ENCODE results near the gene OR6F1.

OR6F1 gene

GRCh38 chr1:247679639-247680038 lies 36.8 kb downstream of the OR6F1 start, which contains the start of gene OR13G1:
Gene OR13G1, minus strand, starts transcription at chr1:247679739. Its CDS starts 6,698 bp downstream, at chr1:247673041.
- TF ChIP-seq ZNF623 (tag by site-specific recombination; IDR thresholded peaks at IDR 0.05) (no peak), KLF16 (tag by site-specific recombination; IDR thresholded peaks at IDR 0.05) (no peak), YY2 (tag by site-specific recombination; IDR thresholded peaks at IDR 0.05) (no peak), GFI1B (tag by site-specific recombination; IDR thresholded peaks at IDR 0.05) (no peak), ZNF26 (tag by site-specific recombination; IDR thresholded peaks at IDR 0.05) (no peak), ZNF148 (tag by site-specific recombination; IDR thresholded peaks at IDR 0.05; ENCODE audit: borderline replicate concordance) (no peak), ZNF394 (tag by site-specific recombination; IDR thresholded peaks at IDR 0.05; ENCODE audit: borderline replicate concordance) (no peak), KLF9 (tag by site-specific recombination; IDR thresholded peaks at IDR 0.05; ENCODE audit: low read depth) (no peak), ZBTB11 (tag by site-specific recombination; conservative IDR thresholded peaks at IDR 0.05; ENCODE audit: low read depth) (no peak), ZNF248 (tag by site-specific recombination; IDR thresholded peaks at IDR 0.05) (no peak), ZNF16 (tag by site-specific recombination; IDR thresholded peaks at IDR 0.05; ENCODE audit: low read depth) (no peak), ZNF2 (tag by site-specific recombination; IDR thresholded peaks at IDR 0.05) (no peak), TCF7L2 (IDR thresholded peaks at IDR 0.05; ENCODE audit: borderline replicate concordance, low read depth, low read length) (no peak), ZNF146 (tag by site-specific recombination; IDR thresholded peaks at IDR 0.05) (no peak)
- Histone ChIP-seq H3K4me1 (ENCODE audit: control insufficient read depth, insufficient read depth, low read length) (no peaks in the 10 kb centered on the region), H3K36me3 (ENCODE audit: control insufficient read depth in 2 of 2, insufficient read depth in 1 of 2, low read length in 2 of 2) (no peaks in the 10 kb centered on the region), H3K9me3 (ENCODE audit: control insufficient read depth, insufficient read depth, low read depth, low read length) (no peaks in the 10 kb centered on the region), H3K4me3 (ENCODE audit: low read depth, low read length) (no peak within 1 kb of the TSS), H3K27ac (ENCODE audit: extremely low read depth, low read depth, low read length) (no peak within 1 kb of the TSS)
- ChIA-PET CTCF (no interaction called here), POLR2A (no interaction called here)

GRCh38 chr1:247669225-247669624 lies 47.2 kb downstream of the OR6F1 start:
- no peak overlapping the region for H3K4me3 ChIP-seq (ENCODE audit: low read depth, low read length)
- H3K36me3 ChIP-seq (ENCODE audit: control insufficient read depth in 2 of 2, insufficient read depth in 1 of 2, low read length in 2 of 2): no peaks in the 10 kb centered on the region
- CTCF ChIA-PET: no interaction called here
- no peak overlapping the region for H3K27ac ChIP-seq (ENCODE audit: extremely low read depth, low read depth, low read length)
- no peaks in the 10 kb centered on the region for H3K4me1 ChIP-seq (ENCODE audit: control insufficient read depth, insufficient read depth, low read length)
- no peak for TF ChIP-seq ZNF174 (tag by site-specific recombination; IDR thresholded peaks at IDR 0.05)
- no peaks in the 10 kb centered on the region for H3K9me3 ChIP-seq (ENCODE audit: control insufficient read depth, insufficient read depth, low read depth, low read length)
- POLR2A ChIA-PET: no interaction called here
